AG09309 (cell line): ENCODE data around the gene EEF1A2.

Experiments
- DNase-seq: peaks from one replicate; pipeline ENCODE4 v3.0.0-alpha.2; 2010; ENCODE audit warnings: low read depth
- H3K4me3 ChIP-seq: 2 replicates; pipeline ENCODE4 v1.5.1; 2011; ENCODE audit warnings: mild to moderate bottlenecking, low read depth, low read length, moderate library complexity; ENCODE audit not compliant: control insufficient read depth
- CTCF ChIP-seq: IDR thresholded peaks from 2 replicates; pipeline ENCODE4 v1.5.1; 2011; ENCODE audit warnings: mild to moderate bottlenecking, low read depth, low read length, inconsistent platforms; ENCODE audit not compliant: insufficient read depth, control insufficient read depth; ENCODE audit errors: missing control alignments

EEF1A2 gene

GRCh38 chr20:63438121-63438520 is 60.8 kb downstream of the EEF1A2 start:
- no peak overlapping the region for H3K4me3 ChIP-seq
- DNase-seq: no peak
- no peak for TF ChIP-seq CTCF
